KOPT-K1 (cell line): ENCODE results near the gene MRPL37.

ENCODE experiments used
- H3K27ac ChIP-seq: fragments of 200-600 bp; sonication (generic); 2 replicates; pipeline ENCODE4 v1.5.1; 2016; ENCODE audit warnings: antibody characterized with exemption, mild to moderate bottlenecking, low read depth, low read length; ENCODE audit not compliant: poor library complexity, severe bottlenecking
- H3K36me3 ChIP-seq: fragments of 200-600 bp; sonication (generic); 2 replicates; pipeline ENCODE4 v1.5.1; 2017; ENCODE audit warnings: antibody characterized with exemption, mild to moderate bottlenecking, low read length, moderate library complexity; ENCODE audit not compliant: insufficient read depth
- H3K9me3 ChIP-seq: fragments of 200-600 bp; sonication (generic); 2 replicates; pipeline ENCODE4 v1.5.1; 2017; ENCODE audit warnings: antibody characterized with exemption, low read length, mild to moderate bottlenecking; ENCODE audit not compliant: insufficient read depth, poor library complexity, severe bottlenecking

The MRPL37 gene

DNA sequence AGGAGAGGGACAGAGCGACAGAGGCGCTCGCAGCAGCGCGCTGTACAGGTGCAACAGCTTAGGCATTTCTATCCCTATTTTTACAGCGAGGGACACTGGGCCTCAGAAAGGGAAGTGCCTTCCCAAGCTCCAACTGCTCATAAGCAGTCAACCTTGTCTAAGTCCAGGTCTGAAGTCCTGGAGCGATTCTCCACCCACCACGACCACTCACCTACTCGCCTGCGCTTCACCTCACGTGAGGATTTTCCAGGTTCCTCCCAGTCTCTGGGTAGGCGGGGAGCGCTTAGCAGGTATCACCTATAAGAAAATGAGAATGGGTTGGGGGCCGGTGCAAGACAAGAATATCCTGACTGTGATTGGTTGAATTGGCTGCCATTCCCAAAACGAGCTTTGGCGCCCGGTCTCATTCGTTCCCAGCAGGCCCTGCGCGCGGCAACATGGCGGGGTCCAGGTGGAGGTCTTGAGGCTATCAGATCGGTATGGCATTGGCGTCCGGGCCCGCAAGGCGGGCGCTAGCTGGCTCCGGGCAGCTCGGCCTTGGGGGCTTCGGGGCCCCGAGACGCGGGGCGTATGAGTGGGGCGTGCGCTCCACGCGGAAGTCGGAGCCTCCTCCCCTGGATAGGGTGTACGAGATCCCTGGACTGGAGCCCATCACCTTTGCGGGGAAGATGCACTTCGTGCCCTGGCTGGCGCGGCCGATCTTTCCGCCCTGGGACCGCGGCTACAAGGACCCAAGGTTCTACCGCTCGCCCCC is at the start of gene MRPL37, which contains the start of gene CYB5RL:
MRPL37 (plus strand) TSS at position 403 of the 754 bp plus-strand sequence; CDS start at position 480, 77 bp downstream.
CYB5RL (minus strand) TSS at position 266 of the 754 bp plus-strand sequence. CDS start 4,414 bp downstream, outside the sequence.
- Histone ChIP-seq H3K27ac (peak within 1 kb of the TSS; percentile 76), H3K9me3 (no peaks in the 10 kb centered on the region), H3K36me3 (peaks cover 34% of the 10 kb centered on the region)

- no peaks in the 10 kb centered on the region for H3K36me3 ChIP-seq
- no peaks in the 10 kb centered on the region for H3K9me3 ChIP-seq
- H3K27ac ChIP-seq = no peak overlapping the region
Observed at GRCh38 chr1:54151013-54151412, 49.0 kb upstream of the MRPL37 start.

DNA sequence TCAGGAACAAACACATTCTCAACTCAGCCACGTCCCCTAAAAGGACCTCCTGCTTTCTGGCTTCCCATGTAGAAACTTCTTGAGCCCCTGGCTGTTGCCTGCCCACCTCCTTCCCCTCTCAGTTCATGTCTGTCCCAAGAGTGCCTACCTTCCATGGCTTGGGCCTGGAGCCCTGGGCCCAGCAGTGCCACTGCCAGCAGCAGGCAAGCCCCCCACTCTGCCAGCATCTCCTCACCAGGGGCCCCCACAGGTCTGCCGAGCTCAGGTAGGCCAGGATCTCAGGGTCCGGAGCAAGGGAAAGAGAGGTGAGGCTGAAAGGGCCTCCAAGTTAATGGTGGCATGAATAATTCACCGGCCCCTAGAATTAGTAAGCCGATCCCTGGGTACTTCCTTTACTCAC is 47.3 kb upstream of the MRPL37 start, which contains the start of gene CDCP2:
CDCP2 (minus strand) TSS at position 305 of the 400 bp plus-strand sequence; CDS start at position 227, 78 bp downstream.
- H3K36me3 ChIP-seq = no peaks in the 10 kb centered on the region
- H3K9me3 ChIP-seq = no peaks in the 10 kb centered on the region
- no peak within 1 kb of the TSS for H3K27ac ChIP-seq

DNA sequence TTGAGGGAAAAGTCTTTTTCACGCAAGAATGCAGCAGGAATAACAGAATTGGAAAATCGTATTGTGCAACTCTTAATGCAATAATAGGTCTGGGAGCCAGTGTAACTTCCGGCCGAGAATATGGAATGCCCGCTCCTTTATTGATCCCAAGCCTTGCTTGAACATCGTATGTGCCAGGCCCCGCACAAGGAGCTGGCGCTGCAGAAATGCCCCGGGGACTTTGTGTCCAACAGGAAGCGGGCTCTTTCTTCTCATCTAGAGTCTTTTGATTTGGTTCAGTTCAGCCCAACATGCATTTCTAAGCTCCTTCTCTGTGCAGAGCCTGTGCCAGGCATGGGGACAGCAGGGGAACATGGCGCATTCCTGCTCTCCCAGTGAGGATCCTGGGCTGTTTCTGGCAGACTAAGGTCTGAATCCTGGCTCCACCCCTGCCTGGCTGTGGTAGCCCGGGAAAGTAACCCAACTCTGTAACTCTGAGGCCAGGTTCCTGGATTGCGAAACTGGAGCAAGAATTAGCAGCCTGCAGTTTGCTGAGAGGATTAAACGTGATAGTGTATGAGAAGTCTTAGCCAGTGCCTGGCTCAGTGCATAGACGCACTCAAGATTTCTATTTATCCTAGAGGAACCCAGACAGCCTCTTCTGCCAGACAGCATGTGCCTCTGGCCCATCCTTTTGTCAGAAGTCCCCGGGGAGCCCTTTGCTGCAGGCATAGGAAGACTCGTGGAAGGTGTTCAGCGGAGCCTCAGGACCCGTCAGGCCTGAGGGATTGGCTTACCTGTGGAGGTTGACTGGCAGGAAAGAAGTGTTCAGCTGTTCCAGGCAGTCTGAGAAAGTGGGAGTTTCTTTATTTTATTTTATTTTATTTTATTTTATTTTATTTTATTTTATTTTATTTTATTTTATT is 46.2 kb upstream of the MRPL37 start:
- H3K27ac ChIP-seq = no peak overlapping the region
- H3K36me3 ChIP-seq = no peaks in the 10 kb centered on the region
- no peaks in the 10 kb centered on the region for H3K9me3 ChIP-seq

DNA sequence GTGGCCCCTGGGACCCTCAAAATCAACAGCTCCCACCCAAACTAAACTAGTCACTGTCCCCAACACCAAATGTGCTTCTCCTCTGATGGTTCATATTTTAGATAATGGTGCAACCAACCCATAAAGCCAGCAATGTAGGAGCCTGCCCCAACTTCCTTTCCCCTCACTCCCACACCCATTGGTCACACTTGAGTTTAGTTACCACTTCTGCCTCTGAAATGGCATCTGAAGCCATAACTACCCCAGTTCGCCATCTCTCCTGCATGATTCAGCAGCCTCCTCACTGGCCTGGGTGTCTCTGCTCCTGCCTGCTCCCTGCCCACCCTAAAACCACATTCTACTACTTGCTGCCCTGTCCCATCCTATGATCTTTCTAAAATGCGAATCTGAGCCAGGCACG is 43.8 kb upstream of the MRPL37 start:
- Histone ChIP-seq H3K9me3 (no peaks in the 10 kb centered on the region), H3K27ac (no peak overlapping the region), H3K36me3 (no peaks in the 10 kb centered on the region)

GRCh38 chr1:54156986-54157385 is 43.0 kb upstream of the MRPL37 start:
- Histone ChIP-seq H3K27ac (no peak overlapping the region), H3K9me3 (no peaks in the 10 kb centered on the region)

GRCh38 chr1:54157401-54157800 is 42.6 kb upstream of the MRPL37 start:
- Histone ChIP-seq H3K9me3 (no peaks in the 10 kb centered on the region), H3K27ac (no peak overlapping the region), H3K36me3 (no peaks in the 10 kb centered on the region)

More at GRCh38 chr1:54156986-54157385, 43.0 kb upstream of the MRPL37 start:
- H3K36me3 ChIP-seq = no peaks in the 10 kb centered on the region

DNA sequence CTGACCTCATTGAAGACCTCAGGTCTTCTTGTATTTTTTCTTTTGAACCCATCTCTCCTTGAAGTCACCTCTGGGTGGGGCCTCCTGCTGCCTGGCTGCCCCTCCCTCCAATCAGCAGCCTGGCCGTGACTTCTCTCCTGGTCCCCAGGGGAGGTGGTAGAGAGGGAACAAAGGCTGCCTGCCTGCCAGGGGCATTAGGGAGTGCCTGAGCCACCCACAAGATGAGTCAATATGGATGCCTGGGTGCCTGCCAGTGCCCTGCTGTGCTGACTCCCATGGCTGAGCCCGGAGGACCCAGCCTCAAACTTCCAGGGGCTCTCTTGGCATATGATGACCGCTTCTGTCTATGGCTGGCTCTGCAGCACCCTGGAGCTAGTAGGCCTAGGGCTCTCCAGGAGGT is 41.9 kb upstream of the MRPL37 start:
- Histone ChIP-seq H3K27ac (no peak overlapping the region), H3K9me3 (no peaks in the 10 kb centered on the region), H3K36me3 (no peaks in the 10 kb centered on the region)

DNA sequence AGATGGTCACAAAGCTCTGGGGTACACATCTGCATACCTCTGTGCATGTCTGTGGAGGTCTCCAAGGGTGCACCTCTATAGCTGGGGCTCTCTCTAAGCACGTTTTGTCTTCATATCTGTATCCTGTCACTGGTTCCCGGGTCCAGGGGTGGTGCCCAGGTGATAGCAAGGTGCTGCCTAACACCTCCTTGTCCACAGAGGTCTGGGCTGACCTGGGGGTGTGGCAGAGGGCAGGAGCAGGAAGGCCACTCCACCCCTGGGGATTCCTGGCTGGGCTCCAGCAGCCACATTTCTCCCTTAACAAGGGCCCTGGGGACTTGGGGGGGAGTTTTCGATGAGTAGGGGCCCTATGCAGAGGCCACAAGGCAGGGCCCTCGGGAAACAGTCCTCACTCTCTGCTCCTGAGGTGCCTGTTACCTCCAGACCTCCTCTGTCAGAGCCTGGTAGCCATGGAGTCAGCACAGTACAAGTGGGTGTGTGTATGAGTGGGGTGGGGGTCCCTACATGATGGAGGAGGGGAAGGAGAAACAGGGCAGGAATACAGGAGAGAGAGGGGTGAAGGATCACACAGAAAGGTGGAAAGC is 40.1 kb upstream of the MRPL37 start:
- no peak overlapping the region for H3K27ac ChIP-seq
- no peaks in the 10 kb centered on the region for H3K9me3 ChIP-seq
- H3K36me3 ChIP-seq = no peaks in the 10 kb centered on the region

DNA sequence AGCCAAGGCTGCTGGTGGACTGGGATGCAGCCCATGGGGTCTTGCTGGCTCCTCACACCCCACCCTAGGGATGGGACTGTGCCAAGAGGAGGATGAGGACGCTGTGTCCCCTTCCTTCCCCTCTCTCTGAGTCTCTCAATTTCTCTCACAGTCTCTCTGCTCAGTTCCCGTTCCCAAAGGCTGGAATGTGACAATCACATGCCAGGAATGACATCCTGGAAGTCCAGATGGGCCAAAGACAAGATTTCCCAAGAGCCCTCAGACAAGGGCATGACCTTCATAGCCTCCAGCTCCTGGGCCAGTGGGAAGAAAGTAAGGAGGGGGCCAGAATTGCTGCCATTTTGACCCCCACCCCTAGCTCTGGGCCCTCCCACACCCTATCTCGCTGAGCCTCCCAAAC is 39.6 kb upstream of the MRPL37 start:
- H3K36me3 ChIP-seq = no peaks in the 10 kb centered on the region
- H3K27ac ChIP-seq = no peak overlapping the region
- H3K9me3 ChIP-seq = no peaks in the 10 kb centered on the region

DNA sequence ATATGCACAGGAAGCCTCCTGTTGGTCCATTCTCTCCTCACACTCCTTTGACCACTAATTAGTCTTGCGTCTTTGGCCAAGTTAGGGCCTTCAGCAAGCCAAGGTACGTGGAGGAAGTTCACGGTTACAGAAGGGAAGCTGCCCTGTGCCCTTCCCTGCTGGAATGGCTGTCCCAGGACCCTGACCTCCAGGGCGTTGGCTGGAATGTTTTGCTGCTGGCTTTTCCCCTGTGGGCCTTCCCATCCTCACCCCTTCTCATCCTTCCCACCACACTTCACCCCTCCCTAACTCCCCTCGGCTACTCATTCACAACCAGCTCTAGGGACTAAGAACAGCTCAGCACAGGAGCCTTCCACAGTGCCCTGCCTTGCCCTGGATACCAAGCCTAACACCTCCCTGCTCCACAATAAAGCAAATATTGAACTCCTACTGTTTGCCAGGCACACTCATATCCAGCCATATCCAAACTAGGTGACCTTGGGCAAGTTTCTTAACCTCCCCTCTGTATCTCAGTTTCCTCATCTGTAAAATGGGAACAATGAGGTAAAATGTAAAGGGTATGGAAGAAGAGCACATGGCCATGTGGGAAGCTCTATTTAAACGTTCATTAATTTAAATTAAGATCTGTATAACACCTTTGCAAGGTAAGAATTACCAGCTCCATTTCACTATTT is 38.3 kb upstream of the MRPL37 start:
- no peaks in the 10 kb centered on the region for H3K9me3 ChIP-seq
- H3K36me3 ChIP-seq = no peaks in the 10 kb centered on the region
- H3K27ac ChIP-seq = no peak overlapping the region

- H3K36me3 ChIP-seq = no peaks in the 10 kb centered on the region
- H3K9me3 ChIP-seq = no peaks in the 10 kb centered on the region
- H3K27ac ChIP-seq = no peak overlapping the region
Observed at GRCh38 chr1:54163051-54163450, 36.9 kb upstream of the MRPL37 start.

- Histone ChIP-seq H3K9me3 (no peaks in the 10 kb centered on the region), H3K36me3 (no peaks in the 10 kb centered on the region), H3K27ac (no peak overlapping the region)
Observed at GRCh38 chr1:54163573-54163972, 36.4 kb upstream of the MRPL37 start.

GRCh38 chr1:54165146-54165545 is 34.8 kb upstream of the MRPL37 start:
- H3K27ac ChIP-seq = no peak overlapping the region
- no peaks in the 10 kb centered on the region for H3K9me3 ChIP-seq
- H3K36me3 ChIP-seq = no peaks in the 10 kb centered on the region
